ENCODE measurements around the gene ARPC1A. TPM values are rescaled to one million over a fixed set of nuclear protein-coding genes. Genes with fewer than 3 reads are reported as not detected.

The ARPC1A gene
- total RNA-seq, 2 experiments from 2014 or later = 53.2 to 56.3 TPM

DNA sequence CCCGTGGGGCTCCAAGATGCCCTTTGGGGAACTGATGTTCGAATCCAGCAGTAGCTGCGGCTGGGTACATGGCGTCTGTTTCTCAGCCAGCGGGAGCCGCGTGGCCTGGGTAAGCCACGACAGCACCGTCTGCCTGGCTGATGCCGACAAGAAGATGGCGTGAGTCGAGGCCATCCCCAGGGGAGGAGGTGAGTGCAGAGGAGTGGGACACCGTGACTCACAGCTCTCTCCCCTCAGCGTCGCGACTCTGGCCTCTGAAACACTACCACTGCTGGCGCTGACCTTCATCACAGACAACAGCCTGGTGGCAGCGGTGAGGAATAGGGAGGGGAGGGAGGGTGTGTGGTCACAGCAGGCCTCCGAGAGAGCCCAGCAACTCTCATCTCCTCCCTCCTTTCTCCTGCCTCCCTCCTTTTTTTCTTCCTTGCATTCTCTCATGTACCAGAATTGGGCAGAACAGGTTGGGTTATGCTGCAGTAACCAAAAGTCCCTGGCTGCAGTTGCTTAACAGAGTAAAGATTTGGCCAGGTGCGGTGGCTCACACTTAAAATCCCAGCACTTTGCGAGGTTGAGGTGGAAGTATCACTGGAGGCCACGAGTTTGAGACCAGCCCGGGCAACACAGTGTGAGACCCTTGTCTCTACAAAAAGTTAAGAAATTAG, 65.4 kb downstream of the ARPC1A start:
- no peaks in the 10 kb centered on the region for H3K27me3 Mint-ChIP-seq
- H3K36me3 Mint-ChIP-seq = peaks cover 58% of the 10 kb centered on the region
- H3K4me3 Mint-ChIP-seq = no peak overlapping the region
- CTCF ChIA-PET = interaction anchor here (0.7 to 1.4 kb wide), 5 partner anchors 10 to 42 kb away, joined by 3 to 4 read pairs (median 3); partner anchors contain the start of genes ARPC1B and BUD31
- no peaks in the 10 kb centered on the region for H3K9me3 Mint-ChIP-seq (ENCODE audit: low read depth)
- H3K4me1 Mint-ChIP-seq = peaks cover 24% of the 10 kb centered on the region
- H3K27ac Mint-ChIP-seq = no peak overlapping the region
- no peak for ATAC-seq
- DNase-seq = no peak

DNA sequence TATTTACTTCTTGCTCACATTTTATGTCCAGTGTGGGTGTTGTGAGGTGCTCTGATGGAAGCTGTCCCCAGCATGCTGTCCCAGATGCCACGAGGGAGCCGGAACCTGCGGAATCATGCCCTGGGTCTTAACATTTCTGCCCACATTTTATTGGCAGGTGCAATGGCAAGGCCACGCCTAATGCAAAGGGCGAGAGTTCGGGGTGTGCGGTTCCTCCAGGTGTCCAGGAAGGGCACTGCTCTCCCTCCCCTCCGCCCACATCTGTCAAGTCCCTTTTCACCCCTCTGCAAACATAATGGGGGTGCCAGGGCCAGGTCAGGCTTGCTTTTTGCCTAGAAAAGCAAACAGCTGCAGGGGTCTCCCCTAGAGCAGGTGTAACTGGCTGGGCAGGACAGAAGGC, 66.3 kb downstream of the ARPC1A start:
- Mint-ChIP-seq H3K27me3 (no peaks in the 10 kb centered on the region), H3K4me3 (peak overlapping the region; percentile 18)
- CTCF ChIA-PET = interaction anchor here (0.7 to 3.1 kb wide), 3 partner anchors 9 to 18 kb away, joined by 3 to 17 read pairs (median 3); partner anchors contain the start of gene ARPC1B

DNA sequence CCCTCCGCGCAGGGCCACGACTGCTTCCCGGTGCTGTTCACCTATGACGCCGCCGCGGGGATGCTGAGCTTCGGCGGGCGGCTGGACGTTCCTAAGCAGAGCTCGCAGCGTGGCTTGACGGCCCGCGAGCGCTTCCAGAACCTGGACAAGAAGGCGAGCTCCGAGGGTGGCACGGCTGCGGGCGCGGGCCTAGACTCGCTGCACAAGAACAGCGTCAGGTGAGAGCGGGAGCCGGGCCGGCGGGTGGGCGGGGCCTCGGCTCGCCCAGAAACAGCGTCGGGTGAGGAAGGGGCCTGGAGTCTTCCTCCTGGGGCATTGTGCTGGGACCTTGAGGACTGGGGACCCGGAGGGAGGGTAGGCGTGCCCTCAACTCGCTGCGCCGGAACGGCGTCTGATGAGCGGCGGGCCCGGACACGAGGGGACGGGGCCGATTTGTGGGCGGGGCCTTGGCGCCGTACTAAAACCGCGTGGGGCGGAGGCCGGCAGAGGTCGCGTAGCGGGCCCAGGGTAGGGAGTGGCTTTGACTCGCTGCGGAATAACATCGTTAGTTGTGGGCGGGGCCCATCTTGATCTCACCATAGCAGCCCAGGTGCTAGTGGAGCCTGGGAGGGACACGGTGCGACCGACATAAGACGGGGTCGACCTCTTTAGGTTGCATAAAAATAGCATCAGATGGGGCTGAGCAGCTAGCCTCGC, 67.1 kb downstream of the ARPC1A start:
- H3K27ac Mint-ChIP-seq = peak overlapping the region; percentile 84
- CTCF ChIA-PET = interaction anchor here (1.0 to 3.1 kb wide), 2 partner anchors 12 to 14 kb away, joined by 3 to 17 read pairs; no protein-coding TSS in a partner anchor
- DNase-seq (peak; percentile 88), ATAC-seq (peak; percentile 92)
- peaks cover 24% of the 10 kb centered on the region for H3K4me1 Mint-ChIP-seq
- peak overlapping the region; percentile 55 for H3K4me3 Mint-ChIP-seq
- H3K9me3 Mint-ChIP-seq (ENCODE audit: low read depth) = no peaks in the 10 kb centered on the region
- peaks cover 58% of the 10 kb centered on the region for H3K36me3 Mint-ChIP-seq
- H3K27me3 Mint-ChIP-seq = no peaks in the 10 kb centered on the region

More for the DNA sequence above, 66.3 kb downstream of the ARPC1A start:
- H3K4me1 Mint-ChIP-seq = peaks cover 24% of the 10 kb centered on the region
- DNase-seq = no peak
- peaks cover 55% of the 10 kb centered on the region for H3K36me3 Mint-ChIP-seq
- no peak for ATAC-seq
- peak overlapping the region; percentile 65 for H3K27ac Mint-ChIP-seq
- no peaks in the 10 kb centered on the region for H3K9me3 Mint-ChIP-seq (ENCODE audit: low read depth)

DNA sequence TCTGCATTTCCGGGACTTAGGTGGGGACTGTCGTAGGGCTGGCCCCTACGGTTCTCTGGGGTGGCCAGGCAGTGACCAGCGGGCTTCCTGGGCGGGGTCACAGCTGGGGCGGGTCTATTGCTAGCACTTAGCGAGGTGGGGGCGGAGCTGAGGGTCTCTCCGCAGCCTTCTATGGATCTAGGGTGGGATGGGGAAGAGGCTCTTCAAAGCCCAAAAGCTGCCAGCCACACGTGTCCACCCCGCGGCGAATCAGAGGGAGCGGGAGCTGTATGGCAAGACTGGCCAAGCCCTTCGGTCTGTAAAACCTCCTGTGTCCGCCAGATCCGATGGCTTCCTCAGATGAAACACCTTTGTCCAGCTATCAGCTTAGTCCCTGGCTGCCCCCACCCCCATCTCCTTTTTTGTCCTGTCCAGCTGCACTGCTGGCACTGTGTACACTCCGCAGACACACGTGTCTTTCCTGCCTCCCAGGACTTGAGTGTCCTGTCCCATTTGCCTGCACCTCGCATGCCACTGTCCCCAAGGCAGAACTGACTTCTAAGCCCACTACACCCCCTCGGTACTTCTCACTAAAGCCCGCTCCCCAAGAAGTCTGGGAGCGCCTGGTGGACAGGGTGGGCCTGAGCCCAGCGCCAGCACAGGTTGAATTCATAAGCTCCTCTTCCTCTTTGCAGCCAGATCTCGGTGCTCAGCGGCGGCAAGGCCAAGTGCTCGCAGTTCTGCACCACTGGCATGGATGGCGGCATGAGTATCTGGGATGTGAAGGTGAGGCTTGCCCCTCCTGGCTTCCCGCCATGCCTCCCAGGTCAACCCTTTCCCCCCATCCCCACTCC, 67.9 kb downstream of the ARPC1A start:
- DNase-seq = no peak
- no peaks in the 10 kb centered on the region for H3K27me3 Mint-ChIP-seq

DNA sequence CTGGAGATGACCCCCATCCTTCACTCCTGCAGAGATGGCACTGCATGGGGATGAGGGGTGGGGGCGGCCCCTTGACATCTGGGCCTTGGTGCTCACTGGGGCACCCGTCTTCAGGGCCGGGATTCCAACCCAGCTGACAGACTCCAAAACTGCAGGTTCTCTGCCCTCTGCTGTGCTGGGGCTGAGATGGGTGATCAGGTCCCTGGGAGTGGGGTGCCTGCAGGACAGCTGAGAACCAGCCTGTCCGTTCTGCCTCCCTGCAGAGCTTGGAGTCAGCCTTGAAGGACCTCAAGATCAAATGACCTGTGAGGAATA, 68.4 kb downstream of the ARPC1A start:
- no peaks in the 10 kb centered on the region for H3K27me3 Mint-ChIP-seq
- H3K27ac Mint-ChIP-seq = peak overlapping the region; percentile 84
- CTCF ChIA-PET = interaction anchor here (0.8 to 3.1 kb wide), 2 partner anchors 11 to 13 kb away, joined by 3 to 17 read pairs; no protein-coding TSS in a partner anchor
- ATAC-seq (no peak), DNase-seq (no peak)
- no peak overlapping the region for H3K4me3 Mint-ChIP-seq
- H3K4me1 Mint-ChIP-seq = peaks cover 24% of the 10 kb centered on the region
- no peaks in the 10 kb centered on the region for H3K9me3 Mint-ChIP-seq (ENCODE audit: low read depth)
- peaks cover 58% of the 10 kb centered on the region for H3K36me3 Mint-ChIP-seq

More for the DNA sequence above, 67.9 kb downstream of the ARPC1A start:
- CTCF ChIA-PET = interaction anchor here (0.8 to 3.1 kb wide), 3 partner anchors 12 to 14 kb away, joined by 3 to 17 read pairs (median 3); no protein-coding TSS in a partner anchor
- Mint-ChIP-seq H3K27ac (peak overlapping the region; percentile 84), H3K4me1 (peaks cover 24% of the 10 kb centered on the region), H3K36me3 (peaks cover 55% of the 10 kb centered on the region), H3K9me3 (ENCODE audit: low read depth) (no peaks in the 10 kb centered on the region), H3K4me3 (peak overlapping the region; percentile 55)
- no peak for ATAC-seq

DNA sequence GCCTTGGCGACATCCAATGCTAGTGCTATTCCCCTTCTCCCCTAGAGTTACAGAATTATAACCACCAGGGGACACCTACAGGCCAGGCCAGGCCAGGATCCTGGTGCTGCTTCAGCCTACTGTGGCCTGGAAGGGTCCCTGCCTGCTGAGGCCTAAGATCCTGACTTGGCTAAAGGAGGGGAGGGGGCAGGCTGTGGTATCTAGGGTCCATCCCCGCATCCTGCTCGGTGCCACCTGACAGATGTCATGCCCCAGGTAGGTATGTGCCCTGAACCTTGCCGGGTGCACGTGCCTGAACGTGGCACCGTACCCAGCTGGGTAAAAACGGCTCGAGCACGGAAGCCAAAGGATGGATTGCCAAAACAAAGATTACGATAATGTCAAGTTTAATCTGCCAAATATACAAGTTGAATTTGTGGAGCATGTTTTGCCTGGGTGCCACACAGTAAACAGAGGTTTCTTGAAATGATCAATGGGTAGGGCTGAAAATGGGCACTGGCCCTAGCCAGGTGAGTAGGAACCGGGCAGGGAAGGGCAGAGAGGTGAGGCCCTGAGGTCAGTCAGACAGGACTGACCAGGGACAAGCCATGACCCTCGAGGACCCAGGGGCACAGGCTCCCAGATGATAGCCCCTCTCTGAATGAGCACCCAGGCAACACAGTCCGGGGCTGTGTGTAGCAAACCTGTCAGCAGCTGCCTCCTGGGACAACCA, 70.1 kb downstream of the ARPC1A start:
- H3K4me3 Mint-ChIP-seq = no peak overlapping the region
- peak overlapping the region; percentile 37 for H3K27ac Mint-ChIP-seq
- DNase-seq = no peak
- H3K36me3 Mint-ChIP-seq = peaks cover 55% of the 10 kb centered on the region
- no peaks in the 10 kb centered on the region for H3K27me3 Mint-ChIP-seq
- no peaks in the 10 kb centered on the region for H3K9me3 Mint-ChIP-seq (ENCODE audit: low read depth)
- H3K4me1 Mint-ChIP-seq = peaks cover 22% of the 10 kb centered on the region
- ATAC-seq = no peak
- CTCF ChIA-PET = no interaction called here

DNA sequence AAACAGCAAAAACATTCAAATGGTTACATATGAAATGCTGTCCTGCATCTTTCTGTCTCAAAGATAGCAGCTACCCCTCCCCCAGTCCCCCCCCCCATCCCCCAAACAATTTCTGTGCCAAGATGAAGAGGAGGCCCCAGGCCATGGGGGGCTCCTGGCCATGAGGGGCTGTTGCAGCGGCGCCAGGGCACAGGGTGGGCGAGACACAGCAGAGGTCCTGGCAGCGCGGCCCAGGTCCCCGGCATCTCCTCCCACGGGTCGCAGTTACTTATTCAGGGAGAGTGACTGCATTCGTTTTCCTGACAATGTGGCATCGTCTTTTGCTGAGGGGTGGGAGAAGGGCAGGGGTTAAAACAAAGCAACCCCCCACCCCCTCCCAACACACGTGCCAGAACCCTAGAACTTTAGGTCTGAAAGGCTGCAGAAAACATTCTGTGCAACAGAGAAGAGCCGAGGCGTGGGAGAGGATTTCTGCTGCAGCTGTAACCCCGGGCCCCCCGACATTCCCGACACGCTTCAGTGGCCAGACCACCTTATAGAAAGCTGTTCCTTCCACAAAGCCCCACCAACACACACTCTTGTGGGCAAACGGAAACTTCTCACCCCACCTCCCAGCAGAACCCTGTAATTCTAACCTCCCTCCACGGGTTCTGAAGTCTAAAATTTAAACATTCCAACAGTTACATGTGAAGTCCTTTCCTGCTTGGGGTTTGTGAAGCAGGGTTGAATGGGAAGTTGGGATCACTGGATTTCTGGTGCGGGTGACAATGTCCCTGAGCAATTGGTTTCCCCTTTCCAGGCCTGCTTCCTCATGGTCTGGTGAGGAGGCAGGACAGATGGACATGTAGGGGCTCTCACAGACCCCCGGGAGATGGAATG, 71.0 kb downstream of the ARPC1A start:
- H3K4me3 Mint-ChIP-seq = no peak overlapping the region

DNA sequence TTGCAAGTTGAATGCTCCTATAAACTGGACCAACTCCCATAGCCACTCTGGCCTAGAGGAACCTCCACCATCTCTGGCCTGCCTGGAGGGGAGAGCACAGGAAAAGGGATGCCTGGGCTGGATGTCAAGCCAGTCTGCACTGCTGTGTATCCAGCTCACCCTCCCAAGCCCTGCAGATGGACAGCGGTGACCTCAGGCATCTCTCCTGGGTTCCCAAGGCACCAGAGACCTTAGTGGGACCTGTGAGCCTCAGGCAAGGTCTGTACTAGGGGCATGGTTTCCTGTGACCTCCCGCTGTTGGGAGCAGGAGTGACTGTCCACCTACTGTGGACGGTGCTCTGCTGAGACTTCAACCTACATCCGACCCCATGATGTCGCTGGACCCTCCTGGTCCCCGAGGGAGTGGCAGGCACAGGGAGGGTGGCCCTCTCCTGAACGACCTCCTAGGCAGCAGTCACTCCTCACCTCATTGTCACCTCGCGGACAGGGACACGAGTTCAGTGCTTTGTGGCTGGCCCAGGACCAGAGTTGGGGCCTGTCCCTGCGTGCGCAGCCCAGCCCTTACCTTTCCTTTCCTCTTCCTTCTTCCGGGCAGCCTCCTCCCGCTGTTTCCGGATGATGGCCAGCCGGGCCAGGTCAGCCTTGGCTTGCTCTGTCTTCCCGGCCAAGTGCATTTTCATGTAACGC, 71.7 kb downstream of the ARPC1A start:
- Mint-ChIP-seq H3K27ac (peak overlapping the region; percentile 25), H3K36me3 (peaks cover 53% of the 10 kb centered on the region), H3K27me3 (no peaks in the 10 kb centered on the region), H3K9me3 (ENCODE audit: low read depth) (no peaks in the 10 kb centered on the region), H3K4me3 (no peak overlapping the region), H3K4me1 (peaks cover 12% of the 10 kb centered on the region)
- DNase-seq (no peak), ATAC-seq (no peak)
- CTCF ChIA-PET = no interaction called here

More for the DNA sequence above, 71.0 kb downstream of the ARPC1A start:
- CTCF ChIA-PET = no interaction called here
- peak overlapping the region; percentile 5 for H3K27ac Mint-ChIP-seq
- no peaks in the 10 kb centered on the region for H3K9me3 Mint-ChIP-seq (ENCODE audit: low read depth)
- H3K27me3 Mint-ChIP-seq = no peaks in the 10 kb centered on the region
- DNase-seq = no peak
- peaks cover 54% of the 10 kb centered on the region for H3K36me3 Mint-ChIP-seq
- ATAC-seq = no peak
- peaks cover 16% of the 10 kb centered on the region for H3K4me1 Mint-ChIP-seq

DNA sequence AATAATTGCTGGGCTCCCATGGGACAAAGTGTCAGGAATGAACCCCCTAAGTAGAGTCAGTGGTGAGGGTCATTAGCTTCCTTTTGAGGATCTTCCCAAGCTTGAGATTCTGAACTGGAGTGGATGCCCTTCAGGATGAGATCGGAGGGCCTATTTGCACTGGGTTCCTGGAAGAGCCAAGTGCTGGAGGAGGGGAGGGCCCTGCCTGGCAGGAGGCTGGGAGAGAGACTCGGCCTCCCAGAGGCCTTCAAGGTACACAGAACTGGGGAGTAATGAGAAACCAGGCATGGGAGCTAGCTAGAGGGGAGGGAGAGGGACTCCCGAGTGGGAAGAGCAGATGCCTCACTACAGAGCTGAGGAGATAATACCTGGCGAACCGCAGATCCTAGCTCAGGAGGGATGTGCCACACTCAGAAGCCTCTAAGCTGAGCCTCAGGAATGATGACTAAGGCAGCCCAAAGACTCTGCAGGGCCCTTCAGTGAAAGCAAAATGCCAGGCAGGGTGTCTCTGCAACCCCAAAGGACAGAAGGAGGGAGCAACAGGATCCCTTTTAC, 73.3 kb downstream of the ARPC1A start:
- H3K27ac Mint-ChIP-seq = peak overlapping the region; percentile 50
- H3K36me3 Mint-ChIP-seq = peaks cover 53% of the 10 kb centered on the region
- H3K4me3 Mint-ChIP-seq = no peak overlapping the region
- ATAC-seq = no peak
- H3K27me3 Mint-ChIP-seq = no peaks in the 10 kb centered on the region
- DNase-seq = no peak
- H3K9me3 Mint-ChIP-seq (ENCODE audit: low read depth) = no peaks in the 10 kb centered on the region
- CTCF ChIA-PET = interaction anchor here (2.5 kb wide), 1 partner anchor 9 kb away, joined by 10 read pairs; the partner anchor contains the start of genes BUD31 and PDAP1
- H3K4me1 Mint-ChIP-seq = peaks cover 2% of the 10 kb centered on the region

DNA sequence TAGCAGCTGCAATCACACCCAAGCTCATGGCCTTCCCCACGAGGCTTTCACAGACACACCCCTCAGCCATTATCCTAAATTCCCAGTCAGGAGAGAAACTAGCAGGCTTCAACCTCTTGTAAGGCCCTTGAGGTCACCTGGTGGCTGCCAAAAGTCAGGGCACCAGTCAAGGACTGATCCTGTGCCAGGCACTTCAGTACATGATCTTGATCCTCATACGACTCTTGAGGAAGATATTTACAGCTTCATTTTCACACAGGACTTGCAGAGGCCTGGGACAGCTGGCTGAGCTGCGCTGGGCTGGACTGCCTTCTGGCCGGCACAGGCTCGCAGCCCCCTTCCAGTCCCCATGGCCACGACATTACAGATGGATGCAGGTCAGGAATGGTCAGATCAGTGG, 73.9 kb downstream of the ARPC1A start:
- no peak overlapping the region for H3K4me3 Mint-ChIP-seq
- H3K36me3 Mint-ChIP-seq = peaks cover 50% of the 10 kb centered on the region
- no peaks in the 10 kb centered on the region for H3K9me3 Mint-ChIP-seq (ENCODE audit: low read depth)
- DNase-seq (no peak), ATAC-seq (no peak)
- peak overlapping the region; percentile 65 for H3K27ac Mint-ChIP-seq
- H3K27me3 Mint-ChIP-seq = no peaks in the 10 kb centered on the region
- CTCF ChIA-PET = interaction anchor here (2.5 kb wide), 1 partner anchor 9 kb away, joined by 10 read pairs; the partner anchor contains the start of genes BUD31 and PDAP1
- H3K4me1 Mint-ChIP-seq = peaks cover 6% of the 10 kb centered on the region

DNA sequence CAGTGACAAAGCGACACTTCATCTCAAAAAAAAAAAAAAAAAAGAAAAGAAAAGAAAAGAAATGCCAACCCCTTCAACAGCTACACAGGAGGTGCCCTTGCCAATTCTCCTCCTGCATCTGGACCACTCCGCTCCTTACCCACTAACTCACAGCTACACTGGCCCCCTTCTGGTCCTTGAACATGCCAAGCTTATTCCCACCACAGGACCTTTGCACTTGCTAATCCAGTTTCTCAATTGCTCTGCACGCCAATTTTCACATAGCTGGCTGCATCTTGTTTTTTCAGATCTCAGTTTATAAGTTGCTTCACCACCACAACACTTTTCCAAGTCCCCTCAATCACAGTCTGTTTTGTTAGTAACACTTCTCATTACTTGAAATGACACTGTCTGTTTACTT, 77.2 kb downstream of the ARPC1A start:
- CTCF ChIA-PET = no interaction called here
- Mint-ChIP-seq H3K4me1 (peaks cover 29% of the 10 kb centered on the region), H3K27me3 (no peaks in the 10 kb centered on the region), H3K9me3 (ENCODE audit: low read depth) (no peaks in the 10 kb centered on the region), H3K27ac (peak overlapping the region; percentile 7), H3K4me3 (no peak overlapping the region), H3K36me3 (peaks cover 25% of the 10 kb centered on the region)
- DNase-seq = no peak
- ATAC-seq = no peak
